Caco-2 (cell line): ENCODE results near the gene CENPT. TPM values are rescaled to one million over a fixed set of nuclear protein-coding genes. Genes with fewer than 3 reads are reported as not detected.
"Not testable (repeated sequence)": the region's sequence is repeated elsewhere in the genome, so short reads cannot be mapped to it uniquely, and the experiment has no call there.

Source experiments
- BruUV-seq: library from RNA; stranded (reverse); fragments of 400-500 nt; replicated peaks from 2 replicates; lab custom pipeline; 2021; lab: Mats Ljungman, UMichigan
- CTCF ChIA-PET: fragments of 300-600 bp; sonication (Branson Sonifier 250); formaldehyde crosslinking; loops from one replicate; lab custom pipeline; 2022; ENCODE audit warnings: antibody characterized with exemption; lab: Charles Lee
- POLR2A ChIA-PET: fragments of 300-600 bp; sonication (Branson Sonifier 250); formaldehyde crosslinking; loops from one replicate; lab custom pipeline; 2022; ENCODE audit warnings: antibody characterized with exemption; lab: Charles Lee
- DNase-seq, 2 experiments: peaks; one replicate each; pipeline versions ENCODE4 v3.0.0 to v3.0.0-alpha.2; 2020 to 2022
- H3K27me3 ChIP-seq: replicated peaks from 2 replicates; pipeline ENCODE4 v1.6.0; 2011; ENCODE audit warnings: low read length; ENCODE audit not compliant: control insufficient read depth, insufficient read depth
- H3K36me3 ChIP-seq: 2 replicates; pipeline ENCODE4 v1.5.1; 2011; ENCODE audit warnings: low read length; ENCODE audit not compliant: control insufficient read depth, insufficient read depth
- H3K4me1 ChIP-seq: fragments of 250-450 bp; sonication (Bioruptor Pico); 2 replicates; pipeline ENCODE4 v1.5.1; 2020; ENCODE audit warnings: mild to moderate bottlenecking
- H3K4me3 ChIP-seq: 2 replicates; pipeline ENCODE4 v1.5.1; 2011; ENCODE audit warnings: low read depth, mild to moderate bottlenecking, control low read depth, low read length
- H3K9me3 ChIP-seq: fragments of 250-450 bp; sonication (Bioruptor Pico); 2 replicates; pipeline ENCODE4 v1.5.1; 2020; ENCODE audit warnings: mild to moderate bottlenecking, moderate library complexity
- H3K27ac Mint-ChIP-seq: one replicate; pipeline ENCODE4 v1.8.0; 2022; ENCODE audit warnings: mixed read lengths; ENCODE audit not compliant: unreplicated experiment
- H3K27me3 Mint-ChIP-seq: one replicate; pipeline ENCODE4 v1.8.0; 2022; ENCODE audit warnings: mixed read lengths; ENCODE audit not compliant: insufficient read depth, unreplicated experiment
- H3K36me3 Mint-ChIP-seq: one replicate; pipeline ENCODE4 v1.8.0; 2022; ENCODE audit warnings: mild to moderate bottlenecking, mixed read lengths; ENCODE audit not compliant: insufficient read depth, unreplicated experiment
- H3K4me1 Mint-ChIP-seq: one replicate; pipeline ENCODE4 v1.8.0; 2022; ENCODE audit warnings: low read depth, mixed read lengths; ENCODE audit not compliant: unreplicated experiment
- H3K4me3 Mint-ChIP-seq: one replicate; pipeline ENCODE4 v1.8.0; 2022; ENCODE audit warnings: mild to moderate bottlenecking, moderate library complexity, mixed read lengths; ENCODE audit not compliant: unreplicated experiment
- H3K9me3 Mint-ChIP-seq: one replicate; pipeline ENCODE4 v1.8.0; 2022; ENCODE audit warnings: mixed read lengths; ENCODE audit not compliant: unreplicated experiment
- intact Hi-C: fragments of 100-400 bp; cut with micrococcal nuclease; formaldehyde crosslinking; loops from one replicate; pipeline ENCODE4 v1.10.0; 2022; ENCODE audit not compliant: unreplicated experiment
- total RNA-seq: library from RNA; stranded (reverse); gene quantifications from 2 replicates; pipeline ENCODE4 v1.2.3, GENCODE V29; 2022
- TF ChIP-seq, protein P1 (sequence below), 2 experiments: fragments of 200-600 bp in 1 of 2; IDR thresholded peaks; 1 replicate in 1 of 2; 2 replicates in 1 of 2; pipeline versions ENCODE4 v1.5.1 to v1.8.0; 2011 to 2022; ENCODE audit warnings: antibody characterized with exemption in 1 of 2, control low read depth in 1 of 2, inconsistent platforms in 1 of 2, low read depth in 1 of 2, low read length in 1 of 2, mild to moderate bottlenecking in 1 of 2, moderate library complexity in 1 of 2; ENCODE audit not compliant: insufficient read depth in 1 of 2, severe bottlenecking in 1 of 2, unreplicated experiment in 1 of 2

Gene CENPT
- total RNA-seq, 1 experiment from 2014 or later: 80.1 TPM

DNA sequence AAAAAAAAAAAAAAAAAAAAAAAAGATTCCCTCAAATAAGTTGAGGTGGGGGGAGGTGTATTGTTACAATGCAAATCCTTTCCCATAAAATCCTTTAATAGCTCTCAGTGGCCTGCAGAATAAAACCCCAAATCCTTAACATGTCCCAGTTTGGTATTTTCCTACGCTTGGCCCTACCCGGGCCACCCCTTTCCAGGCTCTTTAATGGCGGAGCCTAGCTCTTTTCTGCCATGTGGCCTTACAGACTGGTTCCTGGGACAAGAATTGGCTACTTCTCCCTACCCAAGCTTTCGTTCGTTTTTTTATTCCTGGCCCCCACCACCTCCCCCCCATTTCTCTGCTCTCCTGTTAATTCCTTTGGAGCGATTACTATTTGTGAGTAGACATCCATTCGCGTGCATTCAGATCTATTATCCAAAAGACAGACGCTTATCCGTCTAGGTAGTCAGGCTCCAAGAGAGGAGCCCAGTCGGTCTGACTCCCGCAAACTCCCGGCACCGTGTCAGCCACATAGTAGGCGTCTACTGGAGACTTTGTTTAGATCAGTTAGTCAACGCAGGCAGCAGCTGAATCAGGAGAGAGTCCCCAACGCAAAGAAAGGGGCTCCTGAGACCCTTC is 6.2 kb downstream of the CENPT start:
- peaks cover 12% of the 10 kb centered on the region for H3K4me1 Mint-ChIP-seq
- peaks cover 27% of the 10 kb centered on the region for H3K36me3 Mint-ChIP-seq
- H3K4me1 ChIP-seq: peaks cover 31% of the 10 kb centered on the region
- H3K9me3 Mint-ChIP-seq: no peaks in the 10 kb centered on the region
- ChIA-PET CTCF (interaction anchor here (0.7 to 1.1 kb wide), 3 partner anchors 24 to 174 kb away, joined by 3 to 6 read pairs (median 5); partner anchors contain the start of gene TSNAXIP1), POLR2A (interaction anchor here (0.6 to 1.0 kb wide), 4 partner anchors 17 to 239 kb away, joined by 3 to 7 read pairs (median 4); no protein-coding TSS in a partner anchor)
- TF ChIP-seq, protein P1, sequence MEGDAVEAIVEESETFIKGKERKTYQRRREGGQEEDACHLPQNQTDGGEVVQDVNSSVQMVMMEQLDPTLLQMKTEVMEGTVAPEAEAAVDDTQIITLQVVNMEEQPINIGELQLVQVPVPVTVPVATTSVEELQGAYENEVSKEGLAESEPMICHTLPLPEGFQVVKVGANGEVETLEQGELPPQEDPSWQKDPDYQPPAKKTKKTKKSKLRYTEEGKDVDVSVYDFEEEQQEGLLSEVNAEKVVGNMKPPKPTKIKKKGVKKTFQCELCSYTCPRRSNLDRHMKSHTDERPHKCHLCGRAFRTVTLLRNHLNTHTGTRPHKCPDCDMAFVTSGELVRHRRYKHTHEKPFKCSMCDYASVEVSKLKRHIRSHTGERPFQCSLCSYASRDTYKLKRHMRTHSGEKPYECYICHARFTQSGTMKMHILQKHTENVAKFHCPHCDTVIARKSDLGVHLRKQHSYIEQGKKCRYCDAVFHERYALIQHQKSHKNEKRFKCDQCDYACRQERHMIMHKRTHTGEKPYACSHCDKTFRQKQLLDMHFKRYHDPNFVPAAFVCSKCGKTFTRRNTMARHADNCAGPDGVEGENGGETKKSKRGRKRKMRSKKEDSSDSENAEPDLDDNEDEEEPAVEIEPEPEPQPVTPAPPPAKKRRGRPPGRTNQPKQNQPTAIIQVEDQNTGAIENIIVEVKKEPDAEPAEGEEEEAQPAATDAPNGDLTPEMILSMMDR (IDR thresholded peaks at IDR 0.05; ENCODE audit: insufficient read depth in 1 of 2, low read depth in 1 of 2, low read length in 1 of 2, severe bottlenecking in 1 of 2, unreplicated experiment in 1 of 2): no peak
- no peaks in the 10 kb centered on the region for H3K27me3 Mint-ChIP-seq
- intact Hi-C loops: no loop called here
- no peak for DNase-seq
- H3K36me3 ChIP-seq: no peaks in the 10 kb centered on the region
- H3K27me3 ChIP-seq: no peaks in the 10 kb centered on the region
- H3K4me3 ChIP-seq: peak overlapping the region; percentile 13
- H3K9me3 ChIP-seq: no peaks in the 10 kb centered on the region
- peak overlapping the region; percentile 94 for H3K27ac Mint-ChIP-seq
- no TSS peak for BruUV-seq
- H3K4me3 Mint-ChIP-seq: peak overlapping the region; percentile 98

DNA sequence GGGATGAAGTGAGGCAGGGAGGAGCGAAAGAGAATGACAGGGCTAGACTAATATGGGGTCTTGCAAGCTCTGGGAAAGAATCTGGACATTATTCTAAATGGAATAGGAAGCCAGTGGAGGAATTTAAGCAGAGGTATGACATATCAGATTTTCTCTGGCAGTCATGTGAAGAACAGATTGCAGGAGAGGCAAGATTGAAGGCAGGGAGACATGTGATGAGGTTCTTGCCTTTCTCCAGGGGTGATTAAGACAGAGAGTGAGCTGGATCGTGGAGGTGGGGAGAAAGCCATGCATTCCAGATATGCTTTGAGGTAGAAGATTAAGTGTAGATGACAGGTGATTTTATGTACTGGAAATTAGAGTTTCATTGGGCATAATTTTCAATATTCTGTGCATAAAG is 9.7 kb downstream of the CENPT start:
- Mint-ChIP-seq H3K27me3 (no peaks in the 10 kb centered on the region), H3K4me1 (peaks cover 3% of the 10 kb centered on the region), H3K27ac (no peak overlapping the region), H3K9me3 (no peaks in the 10 kb centered on the region), H3K36me3 (peaks cover 22% of the 10 kb centered on the region), H3K4me3 (no peak overlapping the region)
- Histone ChIP-seq H3K36me3 (no peaks in the 10 kb centered on the region), H3K27me3 (no peaks in the 10 kb centered on the region), H3K9me3 (no peaks in the 10 kb centered on the region), H3K4me3 (no peak overlapping the region), H3K4me1 (peaks cover 5% of the 10 kb centered on the region)
- no TSS peak for BruUV-seq
- TF ChIP-seq, protein P1 (IDR thresholded peaks at IDR 0.05; ENCODE audit: insufficient read depth in 1 of 2, low read depth in 1 of 2, low read length in 1 of 2, severe bottlenecking in 1 of 2, unreplicated experiment in 1 of 2): no peak
- POLR2A ChIA-PET: no interaction called here
- intact Hi-C loops: no loop called here
- DNase-seq: no peak
- CTCF ChIA-PET: interaction anchor here (0.6 kb wide), 1 partner anchor 9 kb away, joined by 3 read pairs; no protein-coding TSS in a partner anchor

DNA sequence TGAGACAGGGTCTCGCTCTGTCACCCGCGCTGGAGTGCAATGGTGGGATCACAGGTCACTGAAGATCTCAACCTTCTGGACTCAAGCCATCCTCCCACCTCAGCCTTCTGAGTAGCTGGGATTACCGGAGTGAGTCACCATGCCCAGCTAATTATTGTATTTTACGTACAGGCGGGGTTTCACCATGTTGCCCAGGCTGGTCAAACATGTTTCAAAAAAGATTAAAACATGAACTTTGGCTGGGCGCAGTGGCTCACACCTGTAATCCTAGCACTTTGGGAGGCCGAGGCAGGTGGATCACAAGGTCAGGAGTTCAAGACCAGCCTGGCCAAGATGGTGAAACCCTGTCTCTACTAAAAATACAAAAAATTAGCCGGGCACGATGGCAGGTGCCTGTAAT is 10.3 kb downstream of the CENPT start:
- BruUV-seq, intact Hi-C loops, DNase-seq, H3K27ac Mint-ChIP-seq, H3K36me3 ChIP-seq, H3K9me3 Mint-ChIP-seq, H3K4me1 ChIP-seq, H3K4me3 ChIP-seq, H3K9me3 ChIP-seq, H3K4me3 Mint-ChIP-seq, H3K27me3 Mint-ChIP-seq, POLR2A ChIA-PET, H3K27me3 ChIP-seq, H3K4me1 Mint-ChIP-seq: not testable (repeated sequence)
- H3K36me3 Mint-ChIP-seq: peaks cover 20% of the 10 kb centered on the region
- CTCF ChIA-PET: interaction anchor here (0.6 kb wide), 1 partner anchor 9 kb away, joined by 3 read pairs; no protein-coding TSS in a partner anchor
